Liver (tissue), 9 donors: ENCODE data around the gene KAT7. TPM values are rescaled to one million over a fixed set of nuclear protein-coding genes. Genes with fewer than 3 reads are reported as not detected.

Source experiments
- DNase-seq: peaks from one replicate; pipeline ENCODE4 v3.0.0-alpha.2; 2017; ENCODE audit warnings: low spot score
- H3K27ac ChIP-seq, 2 donors: one replicate each; pipeline ENCODE4 v1.7.0; 2013; ENCODE audit warnings: inconsistent platforms in 2 of 2, low read length in 2 of 2, control low read depth in 1 of 2, low read depth in 1 of 2, mild to moderate bottlenecking in 1 of 2
- H3K27me3 ChIP-seq, 4 donors: one replicate each; pipeline versions ENCODE4 v1.6.1 to v1.7.0; 2013; ENCODE audit warnings: low read length in 3 of 4, inconsistent platforms in 1 of 4, mild to moderate bottlenecking in 1 of 4, moderate library complexity in 1 of 4; ENCODE audit not compliant: control insufficient read depth in 4 of 4, insufficient read depth in 4 of 4
- H3K36me3 ChIP-seq, 4 donors: one replicate each; pipeline versions ENCODE4 v1.6.1 to v1.7.0; 2013; ENCODE audit warnings: low read length in 3 of 4, mild to moderate bottlenecking in 3 of 4, low read depth in 1 of 4, moderate library complexity in 1 of 4; ENCODE audit not compliant: control insufficient read depth in 4 of 4, insufficient read depth in 3 of 4
- H3K4me1 ChIP-seq, 4 donors: one replicate each; pipeline versions ENCODE4 v1.6.1 to v1.7.0; 2013; ENCODE audit warnings: low read length in 3 of 4, mild to moderate bottlenecking in 3 of 4, moderate library complexity in 1 of 4; ENCODE audit not compliant: control insufficient read depth in 4 of 4, insufficient read depth in 4 of 4
- H3K4me3 ChIP-seq, 3 donors: one replicate each; pipeline versions ENCODE4 v1.6.1 to v1.7.0; 2013; ENCODE audit warnings: low read length in 3 of 3, control low read depth in 1 of 3, low read depth in 1 of 3, mild to moderate bottlenecking in 1 of 3
- H3K9ac ChIP-seq, 2 donors: one replicate each; pipeline ENCODE4 v1.7.0; 2013; ENCODE audit warnings: low read length in 2 of 2, mild to moderate bottlenecking in 2 of 2, moderate library complexity in 2 of 2, control low read depth in 1 of 2, low read depth in 1 of 2
- H3K9me3 ChIP-seq, 4 donors: one replicate each; pipeline versions ENCODE4 v1.6.1 to v1.7.0; 2013; ENCODE audit warnings: low read length in 3 of 4; ENCODE audit not compliant: control insufficient read depth in 4 of 4
- EGR1 ChIP-seq, 2 donors: IDR thresholded peaks; 2 replicates each; pipeline ENCODE4 v1.6.1; 2016 to 2018; ENCODE audit warnings: antibody characterized with exemption in 2 of 2, low read depth in 2 of 2
- FOXA1 ChIP-seq: IDR thresholded peaks from 2 replicates; pipeline ENCODE4 v1.6.1; 2016; ENCODE audit warnings: antibody characterized with exemption
- FOXA2 ChIP-seq: IDR thresholded peaks from 2 replicates; pipeline ENCODE4 v1.6.1; 2016; ENCODE audit warnings: antibody characterized with exemption
- GABPA ChIP-seq, 2 donors: IDR thresholded peaks in 1 of 2; conservative IDR thresholded peaks in 1 of 2; 2 replicates each; pipeline ENCODE4 v1.6.1; 2016; ENCODE audit warnings: antibody characterized with exemption in 2 of 2, mild to moderate bottlenecking in 1 of 2, moderate library complexity in 1 of 2
- HNF4G ChIP-seq: IDR thresholded peaks from 2 replicates; pipeline ENCODE4 v1.6.1; 2016; ENCODE audit warnings: antibody characterized with exemption
- JUND ChIP-seq, 2 donors: IDR thresholded peaks; 2 replicates each; pipeline ENCODE4 v1.6.1; 2016; ENCODE audit warnings: antibody characterized with exemption in 2 of 2
- NR2F2 ChIP-seq: IDR thresholded peaks from 2 replicates; pipeline ENCODE4 v1.6.1; 2016; ENCODE audit warnings: antibody characterized with exemption
- RAD21 ChIP-seq, 2 donors: IDR thresholded peaks; 2 replicates each; pipeline ENCODE4 v1.6.1; 2016; ENCODE audit warnings: antibody characterized with exemption in 2 of 2, mild to moderate bottlenecking in 2 of 2
- RXRA ChIP-seq, 2 donors: IDR thresholded peaks; 2 replicates each; pipeline ENCODE4 v1.6.1; 2017 to 2018; ENCODE audit warnings: antibody characterized with exemption in 2 of 2, mild to moderate bottlenecking in 1 of 2
- SP1 ChIP-seq: IDR thresholded peaks from 2 replicates; pipeline ENCODE4 v1.6.1; 2018; ENCODE audit warnings: antibody characterized with exemption, mild to moderate bottlenecking
- TAF1 ChIP-seq: conservative IDR thresholded peaks from 2 replicates; pipeline ENCODE4 v1.6.1; 2016; ENCODE audit warnings: antibody characterized with exemption, mild to moderate bottlenecking
- WGBS: extraction: QIAGEN DNeasy Blood & Tissue Kit; methylation state at CpG from one replicate; pipeline ENCODE4 v1.1.7; 2013; 5-methylcytosine and 5-hydroxymethylcytosine counted together
- polyA plus RNA-seq, 2 donors: library from polyadenylated mRNA; stranded (reverse) in 1 of 2; unstranded in 1 of 2; fragments of 200-250 nt in 1 of 2; fragments of >200 nt in 1 of 2; fragmentation: Nextera tagmentation in 1 of 2; extraction: Ambion mirVana in 1 of 2; gene quantifications; one replicate each; pipeline versions ENCODE4 v1.2.1 to v1.2.3, GENCODE V29; 2013 to 2015
- total RNA-seq, 2 donors: library from RNA; depleted of rRNA; stranded (reverse); fragments of >200 nt; gene quantifications; one replicate each; pipeline ENCODE4 v1.2.3, GENCODE V29; 2014
- TF ChIP-seq, protein P1 (sequence below): IDR thresholded peaks from 2 replicates; pipeline ENCODE4 v1.6.1; 2016; ENCODE audit warnings: antibody characterized with exemption
- TF ChIP-seq, protein P2 (sequence below): fragments of 150-350 bp; IDR thresholded peaks from 2 replicates; pipeline ENCODE4 v1.5.1; 2017; ENCODE audit warnings: improper control_type of control experiment, low read depth, low read length; ENCODE audit not compliant: missing input control
- TF ChIP-seq, protein P3 (sequence below): IDR thresholded peaks from 2 replicates; pipeline ENCODE4 v1.6.1; 2016; ENCODE audit warnings: antibody characterized with exemption
- TF ChIP-seq, protein P4 (sequence below): IDR thresholded peaks from 2 replicates; pipeline ENCODE4 v1.6.1; 2016; ENCODE audit warnings: antibody characterized with exemption
- TF ChIP-seq, protein P5 (sequence below): IDR thresholded peaks from 2 replicates; pipeline ENCODE4 v1.6.1; 2016; ENCODE audit warnings: antibody characterized with exemption, mild to moderate bottlenecking
- donor health status: healthy.
- donor health status: healthy.
- donor health status: healthy.
- donor health status: healthy.
- donor health status: healthy.

The KAT7 gene
- total and polyA plus RNA-seq, 4 donors: 6.1 to 24.2 (median 12.6) TPM

DNA sequence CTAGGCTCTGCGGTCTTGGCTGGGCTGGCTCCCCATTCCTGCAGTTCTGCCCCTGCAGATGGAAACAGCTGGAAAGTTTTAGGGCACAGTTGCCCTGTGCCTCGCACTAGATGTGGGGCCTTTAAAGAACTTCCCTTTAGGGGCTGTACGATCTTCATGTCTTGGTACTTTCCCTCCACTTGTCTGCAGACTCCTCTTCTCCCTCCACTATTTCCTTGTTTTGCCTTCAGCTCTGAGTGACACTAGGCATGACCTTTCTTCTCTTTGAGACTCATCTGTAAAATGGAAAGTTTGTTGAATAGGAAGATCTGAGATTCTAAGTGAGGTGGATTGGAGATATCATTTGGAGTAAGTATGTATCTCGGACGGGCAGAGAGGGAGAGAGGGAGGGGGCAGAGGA lies 65.6 kb downstream of the KAT7 start:
- H3K36me3 ChIP-seq: no peaks in the 10 kb centered on the region
- 91% methylated on average over 5 of the region's 5 CpGs for WGBS
- H3K27ac ChIP-seq: no peak overlapping the region
- no peaks in the 10 kb centered on the region for H3K27me3 ChIP-seq
- no peak overlapping the region for H3K9ac ChIP-seq
- H3K9me3 ChIP-seq: no peaks in the 10 kb centered on the region
- TF ChIP-seq, protein P1, sequence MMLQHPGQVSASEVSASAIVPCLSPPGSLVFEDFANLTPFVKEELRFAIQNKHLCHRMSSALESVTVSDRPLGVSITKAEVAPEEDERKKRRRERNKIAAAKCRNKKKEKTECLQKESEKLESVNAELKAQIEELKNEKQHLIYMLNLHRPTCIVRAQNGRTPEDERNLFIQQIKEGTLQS: no peak
- TF ChIP-seq EGR1 (IDR thresholded peaks at IDR 0.05; ENCODE audit: low read depth in 2 of 2): no peak
- no peak for TF ChIP-seq SP1
- TF ChIP-seq, protein P2, sequence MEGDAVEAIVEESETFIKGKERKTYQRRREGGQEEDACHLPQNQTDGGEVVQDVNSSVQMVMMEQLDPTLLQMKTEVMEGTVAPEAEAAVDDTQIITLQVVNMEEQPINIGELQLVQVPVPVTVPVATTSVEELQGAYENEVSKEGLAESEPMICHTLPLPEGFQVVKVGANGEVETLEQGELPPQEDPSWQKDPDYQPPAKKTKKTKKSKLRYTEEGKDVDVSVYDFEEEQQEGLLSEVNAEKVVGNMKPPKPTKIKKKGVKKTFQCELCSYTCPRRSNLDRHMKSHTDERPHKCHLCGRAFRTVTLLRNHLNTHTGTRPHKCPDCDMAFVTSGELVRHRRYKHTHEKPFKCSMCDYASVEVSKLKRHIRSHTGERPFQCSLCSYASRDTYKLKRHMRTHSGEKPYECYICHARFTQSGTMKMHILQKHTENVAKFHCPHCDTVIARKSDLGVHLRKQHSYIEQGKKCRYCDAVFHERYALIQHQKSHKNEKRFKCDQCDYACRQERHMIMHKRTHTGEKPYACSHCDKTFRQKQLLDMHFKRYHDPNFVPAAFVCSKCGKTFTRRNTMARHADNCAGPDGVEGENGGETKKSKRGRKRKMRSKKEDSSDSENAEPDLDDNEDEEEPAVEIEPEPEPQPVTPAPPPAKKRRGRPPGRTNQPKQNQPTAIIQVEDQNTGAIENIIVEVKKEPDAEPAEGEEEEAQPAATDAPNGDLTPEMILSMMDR: no peak
- TF ChIP-seq HNF4G: no peak
- TF ChIP-seq NR2F2: no peak
- no peak for TF ChIP-seq RXRA (IDR thresholded peaks at IDR 0.05)
- TF ChIP-seq, protein P3, sequence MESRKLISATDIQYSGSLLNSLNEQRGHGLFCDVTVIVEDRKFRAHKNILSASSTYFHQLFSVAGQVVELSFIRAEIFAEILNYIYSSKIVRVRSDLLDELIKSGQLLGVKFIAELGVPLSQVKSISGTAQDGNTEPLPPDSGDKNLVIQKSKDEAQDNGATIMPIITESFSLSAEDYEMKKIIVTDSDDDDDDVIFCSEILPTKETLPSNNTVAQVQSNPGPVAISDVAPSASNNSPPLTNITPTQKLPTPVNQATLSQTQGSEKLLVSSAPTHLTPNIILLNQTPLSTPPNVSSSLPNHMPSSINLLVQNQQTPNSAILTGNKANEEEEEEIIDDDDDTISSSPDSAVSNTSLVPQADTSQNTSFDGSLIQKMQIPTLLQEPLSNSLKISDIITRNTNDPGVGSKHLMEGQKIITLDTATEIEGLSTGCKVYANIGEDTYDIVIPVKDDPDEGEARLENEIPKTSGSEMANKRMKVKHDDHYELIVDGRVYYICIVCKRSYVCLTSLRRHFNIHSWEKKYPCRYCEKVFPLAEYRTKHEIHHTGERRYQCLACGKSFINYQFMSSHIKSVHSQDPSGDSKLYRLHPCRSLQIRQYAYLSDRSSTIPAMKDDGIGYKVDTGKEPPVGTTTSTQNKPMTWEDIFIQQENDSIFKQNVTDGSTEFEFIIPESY: no peak
- TF ChIP-seq FOXA2: no peak
- no peak for TF ChIP-seq FOXA1
- TF ChIP-seq, protein P4, sequence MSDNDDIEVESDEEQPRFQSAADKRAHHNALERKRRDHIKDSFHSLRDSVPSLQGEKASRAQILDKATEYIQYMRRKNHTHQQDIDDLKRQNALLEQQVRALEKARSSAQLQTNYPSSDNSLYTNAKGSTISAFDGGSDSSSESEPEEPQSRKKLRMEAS: no peak
- TF ChIP-seq JUND (IDR thresholded peaks at IDR 0.05): no peak
- no peak for TF ChIP-seq GABPA (IDR thresholded peaks at IDR 0.05 in 1 of 2, conservative IDR thresholded peaks at IDR 0.05 in 1 of 2)
- TF ChIP-seq RAD21 (IDR thresholded peaks at IDR 0.05): no peak
- TF ChIP-seq, protein P5, sequence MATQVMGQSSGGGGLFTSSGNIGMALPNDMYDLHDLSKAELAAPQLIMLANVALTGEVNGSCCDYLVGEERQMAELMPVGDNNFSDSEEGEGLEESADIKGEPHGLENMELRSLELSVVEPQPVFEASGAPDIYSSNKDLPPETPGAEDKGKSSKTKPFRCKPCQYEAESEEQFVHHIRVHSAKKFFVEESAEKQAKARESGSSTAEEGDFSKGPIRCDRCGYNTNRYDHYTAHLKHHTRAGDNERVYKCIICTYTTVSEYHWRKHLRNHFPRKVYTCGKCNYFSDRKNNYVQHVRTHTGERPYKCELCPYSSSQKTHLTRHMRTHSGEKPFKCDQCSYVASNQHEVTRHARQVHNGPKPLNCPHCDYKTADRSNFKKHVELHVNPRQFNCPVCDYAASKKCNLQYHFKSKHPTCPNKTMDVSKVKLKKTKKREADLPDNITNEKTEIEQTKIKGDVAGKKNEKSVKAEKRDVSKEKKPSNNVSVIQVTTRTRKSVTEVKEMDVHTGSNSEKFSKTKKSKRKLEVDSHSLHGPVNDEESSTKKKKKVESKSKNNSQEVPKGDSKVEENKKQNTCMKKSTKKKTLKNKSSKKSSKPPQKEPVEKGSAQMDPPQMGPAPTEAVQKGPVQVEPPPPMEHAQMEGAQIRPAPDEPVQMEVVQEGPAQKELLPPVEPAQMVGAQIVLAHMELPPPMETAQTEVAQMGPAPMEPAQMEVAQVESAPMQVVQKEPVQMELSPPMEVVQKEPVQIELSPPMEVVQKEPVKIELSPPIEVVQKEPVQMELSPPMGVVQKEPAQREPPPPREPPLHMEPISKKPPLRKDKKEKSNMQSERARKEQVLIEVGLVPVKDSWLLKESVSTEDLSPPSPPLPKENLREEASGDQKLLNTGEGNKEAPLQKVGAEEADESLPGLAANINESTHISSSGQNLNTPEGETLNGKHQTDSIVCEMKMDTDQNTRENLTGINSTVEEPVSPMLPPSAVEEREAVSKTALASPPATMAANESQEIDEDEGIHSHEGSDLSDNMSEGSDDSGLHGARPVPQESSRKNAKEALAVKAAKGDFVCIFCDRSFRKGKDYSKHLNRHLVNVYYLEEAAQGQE: no peak
- peaks cover 4 to 17% (median 10%) of the 10 kb centered on the region in 4 donors for H3K4me1 ChIP-seq
- H3K4me3 ChIP-seq: no peak overlapping the region
- no peak for DNase-seq

DNA sequence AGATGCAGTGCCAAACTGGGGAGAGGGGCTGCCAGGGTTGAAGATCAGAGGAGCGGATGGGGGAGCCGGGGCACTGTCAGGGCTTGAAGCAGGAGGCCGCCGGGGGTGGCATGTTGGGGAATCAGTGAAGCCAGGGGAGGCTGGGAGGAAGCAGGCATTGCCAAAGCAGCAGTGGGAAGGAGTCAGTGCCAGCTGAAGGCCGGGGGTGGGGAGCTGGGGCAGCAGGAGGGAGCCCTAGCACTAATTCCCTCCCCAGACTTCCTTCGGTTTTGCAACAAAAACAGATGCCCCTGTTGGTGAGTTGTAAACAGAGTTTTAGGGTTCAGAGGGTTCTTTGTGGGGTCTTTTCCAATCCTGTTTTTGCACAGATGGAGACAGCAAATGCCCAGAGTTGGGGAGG lies 70.3 kb downstream of the KAT7 start:
- Histone ChIP-seq H3K27me3 (no peaks in the 10 kb centered on the region), H3K9me3 (no peaks in the 10 kb centered on the region), H3K4me1 (peaks cover 0 to 7% (median 3%) of the 10 kb centered on the region in 4 donors), H3K9ac (no peak overlapping the region), H3K36me3 (no peaks in the 10 kb centered on the region), H3K27ac (no peak overlapping the region), H3K4me3 (no peak overlapping the region)
- TF ChIP-seq, protein P2: no peak
- TF ChIP-seq, protein P5: no peak
- TF ChIP-seq RXRA (IDR thresholded peaks at IDR 0.05) (no peak), FOXA2 (no peak), TAF1 (no peak), RAD21 (IDR thresholded peaks at IDR 0.05) (no peak), HNF4G (no peak), EGR1 (IDR thresholded peaks at IDR 0.05; ENCODE audit: low read depth in 2 of 2) (no peak)
- TF ChIP-seq, protein P1: no peak
- TF ChIP-seq, protein P4: no peak
- 73% methylated on average over 6 of the region's 6 CpGs for WGBS
- DNase-seq: no peak
